Epithelial cell of esophagus (primary cell): Measurements from ENCODE around the gene SCAMP1.

Experiments used
- DNase-seq: peaks from one replicate; pipeline ENCODE4 v3.0.0; 2010; ENCODE audit warnings: low read depth
- H3K4me3 ChIP-seq: 2 replicates; pipeline ENCODE4 v1.5.1; 2011; ENCODE audit warnings: mild to moderate bottlenecking, low read length, control low read depth
- TF ChIP-seq, protein P1 (sequence below): IDR thresholded peaks from 2 replicates; pipeline ENCODE4 v1.5.1; 2011; ENCODE audit warnings: low read depth, mild to moderate bottlenecking, low read length, control low read depth, inconsistent platforms; ENCODE audit not compliant: insufficient read depth; ENCODE audit errors: missing control alignments

Gene SCAMP1

DNA sequence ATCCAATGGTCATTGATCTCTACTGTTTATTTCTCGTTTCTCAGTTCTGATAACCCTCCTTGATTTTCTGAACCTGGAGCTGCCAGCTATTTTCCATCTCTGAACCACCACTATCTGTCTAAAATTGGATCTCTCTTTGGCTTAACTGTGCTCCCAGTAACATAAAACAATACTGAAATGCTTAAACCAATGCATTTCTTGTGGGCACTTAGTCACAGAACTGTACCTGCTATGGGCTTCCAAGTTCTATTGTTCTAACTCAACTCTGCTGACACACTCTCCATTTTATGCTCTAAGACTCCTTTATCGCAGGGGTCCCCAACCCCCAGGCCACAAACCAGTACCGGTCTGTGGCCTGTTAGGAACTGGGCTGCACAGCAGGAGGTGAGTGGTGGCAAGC is 167.5 kb downstream of the SCAMP1 start:
- no peak for DNase-seq
- H3K4me3 ChIP-seq = no peak overlapping the region
- TF ChIP-seq, protein P1, sequence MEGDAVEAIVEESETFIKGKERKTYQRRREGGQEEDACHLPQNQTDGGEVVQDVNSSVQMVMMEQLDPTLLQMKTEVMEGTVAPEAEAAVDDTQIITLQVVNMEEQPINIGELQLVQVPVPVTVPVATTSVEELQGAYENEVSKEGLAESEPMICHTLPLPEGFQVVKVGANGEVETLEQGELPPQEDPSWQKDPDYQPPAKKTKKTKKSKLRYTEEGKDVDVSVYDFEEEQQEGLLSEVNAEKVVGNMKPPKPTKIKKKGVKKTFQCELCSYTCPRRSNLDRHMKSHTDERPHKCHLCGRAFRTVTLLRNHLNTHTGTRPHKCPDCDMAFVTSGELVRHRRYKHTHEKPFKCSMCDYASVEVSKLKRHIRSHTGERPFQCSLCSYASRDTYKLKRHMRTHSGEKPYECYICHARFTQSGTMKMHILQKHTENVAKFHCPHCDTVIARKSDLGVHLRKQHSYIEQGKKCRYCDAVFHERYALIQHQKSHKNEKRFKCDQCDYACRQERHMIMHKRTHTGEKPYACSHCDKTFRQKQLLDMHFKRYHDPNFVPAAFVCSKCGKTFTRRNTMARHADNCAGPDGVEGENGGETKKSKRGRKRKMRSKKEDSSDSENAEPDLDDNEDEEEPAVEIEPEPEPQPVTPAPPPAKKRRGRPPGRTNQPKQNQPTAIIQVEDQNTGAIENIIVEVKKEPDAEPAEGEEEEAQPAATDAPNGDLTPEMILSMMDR = no peak
